ENCODE results near the gene EIF4E1B. TPM values are rescaled to one million over a fixed set of nuclear protein-coding genes. Genes with fewer than 3 reads are reported as not detected.

Gene EIF4E1B
- polyA plus RNA-seq, 4 donors, result 0.06 to 0.11 (median 0.07) TPM; not detected in 1

GRCh38 chr5:176603091-176603490, 27.4 kb upstream of the EIF4E1B start:
- DNase-seq (ENCODE audit: low read depth in 4 of 4, low spot score in 2 of 4), result no peak

GRCh38 chr5:176606032-176606431, 24.4 kb upstream of the EIF4E1B start:
- DNase-seq (ENCODE audit: low read depth in 4 of 4, low spot score in 2 of 4), result no peak

GRCh38 chr5:176606875-176607274, 23.6 kb upstream of the EIF4E1B start:
- no peak for DNase-seq (ENCODE audit: low read depth in 4 of 4, low spot score in 2 of 4)

GRCh38 chr5:176608142-176608705, 22.3 kb upstream of the EIF4E1B start:
- no peak for DNase-seq (ENCODE audit: low read depth in 4 of 4, low spot score in 2 of 4)

- no peak for DNase-seq (ENCODE audit: low read depth in 4 of 4, low spot score in 2 of 4)
These were observed 21.3 kb upstream of the EIF4E1B start for GRCh38 chr5:176608937-176609723.

GRCh38 chr5:176609724-176610434, 20.6 kb upstream of the EIF4E1B start, which contains the start of gene GPRIN1:
Gene GPRIN1, minus strand, starts transcription at chr5:176610156. Its CDS starts 10,322 bp downstream, at chr5:176599834.
- peak in 1 of 4 donors; percentile 31 for DNase-seq (ENCODE audit: low read depth in 4 of 4, low spot score in 2 of 4)

DNA sequence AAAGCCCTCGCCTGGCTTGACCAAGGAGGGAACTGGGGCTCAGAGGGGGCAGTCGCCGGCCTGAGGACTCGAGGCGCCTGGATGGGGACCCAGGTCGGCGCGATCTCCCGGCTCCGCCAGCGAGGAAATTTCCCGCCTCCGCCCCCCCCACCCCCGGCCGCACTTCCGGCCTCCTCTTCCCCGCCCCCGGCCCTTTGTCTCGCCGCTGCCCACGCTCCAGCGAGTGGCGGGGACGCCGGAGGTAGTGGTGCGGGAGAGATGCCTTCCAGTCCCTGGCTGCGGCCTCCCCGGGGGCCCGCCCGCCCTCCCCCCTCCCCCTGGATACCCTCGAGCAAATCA, 20.1 kb upstream of the EIF4E1B start:
- no peak for DNase-seq (ENCODE audit: low read depth in 4 of 4, low spot score in 2 of 4)

DNA sequence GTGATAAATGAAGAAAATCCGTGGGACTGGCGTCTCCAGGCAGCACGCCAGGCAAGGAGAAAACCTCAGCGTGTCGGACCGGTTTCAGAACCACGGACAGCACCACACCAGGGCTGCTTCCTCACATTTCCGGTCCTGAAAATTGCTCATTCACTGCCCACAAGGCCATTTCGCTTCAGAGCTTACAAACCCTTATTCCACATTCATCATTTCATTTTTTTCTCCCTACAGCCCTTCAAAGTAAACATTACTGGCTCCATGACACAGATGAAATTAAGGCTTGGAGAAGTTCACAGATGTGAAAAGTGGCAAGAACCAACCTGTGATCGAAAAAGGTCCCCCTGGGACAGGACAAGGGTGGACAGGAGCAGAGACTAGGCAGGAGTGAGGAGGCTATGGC, 19.0 kb upstream of the EIF4E1B start:
- peak in 3 of 4 donors; percentile 58 to 80 (median 62) for DNase-seq (ENCODE audit: low read depth in 4 of 4, low spot score in 2 of 4)

DNA sequence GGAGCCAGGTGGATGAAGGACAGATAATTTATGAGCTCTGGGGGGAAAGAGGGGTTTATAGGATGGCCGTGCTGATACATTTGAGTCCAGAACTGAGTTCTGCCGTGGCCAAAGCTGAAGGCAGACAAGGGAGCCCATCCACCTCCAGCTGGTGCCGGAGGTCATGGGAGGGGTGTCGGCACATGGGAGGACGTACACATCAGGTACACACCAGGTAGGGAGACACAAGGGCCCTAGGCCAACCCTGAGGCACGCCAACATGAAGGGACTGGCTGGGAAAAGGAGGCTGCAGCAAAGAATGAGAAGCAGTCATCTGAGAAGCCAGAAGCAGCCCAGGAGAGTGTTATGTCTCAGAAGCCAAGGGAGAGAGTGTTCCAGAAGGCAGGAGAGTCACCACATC, 18.5 kb upstream of the EIF4E1B start:
- DNase-seq (ENCODE audit: low read depth in 4 of 4, low spot score in 2 of 4), result no peak

- DNase-seq (ENCODE audit: low read depth in 4 of 4, low spot score in 2 of 4), result no peak
These were observed 17.6 kb upstream of the EIF4E1B start for GRCh38 chr5:176612855-176613254.

DNA sequence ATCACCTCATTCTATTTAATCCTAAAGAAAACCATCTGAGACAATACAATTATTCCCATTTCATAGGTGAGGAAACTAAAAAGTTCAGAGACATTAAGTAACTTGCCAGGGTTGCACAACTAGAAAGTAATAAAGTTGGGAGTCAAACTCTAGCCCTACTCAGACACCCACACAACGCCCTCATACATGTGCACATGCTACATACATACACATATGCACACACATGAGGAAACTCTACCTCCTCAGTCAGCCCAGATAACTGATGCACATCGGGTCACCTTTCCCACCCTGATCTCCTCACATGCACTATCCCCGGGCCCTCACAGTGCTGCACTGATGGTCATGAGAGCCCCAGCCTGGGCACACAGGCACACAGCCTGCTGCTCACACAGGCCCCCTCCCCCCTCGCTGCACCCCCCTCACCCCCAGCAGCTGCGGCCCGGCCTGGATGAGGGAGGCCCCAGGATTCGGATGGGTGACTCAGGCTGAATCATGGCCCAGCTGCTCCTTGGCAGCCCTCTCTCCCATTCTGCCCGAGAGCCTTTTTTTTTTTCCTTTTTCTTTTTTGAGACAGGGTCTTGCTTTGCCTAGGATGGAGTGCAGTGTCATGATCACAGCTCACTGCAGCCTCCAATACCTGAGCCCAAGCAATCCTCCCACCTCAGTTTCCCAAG, 15.5 kb upstream of the EIF4E1B start:
- no peak for DNase-seq (ENCODE audit: low read depth in 4 of 4, low spot score in 2 of 4)

GRCh38 chr5:176616511-176616910, 14.0 kb upstream of the EIF4E1B start:
- no peak for DNase-seq (ENCODE audit: low read depth in 4 of 4, low spot score in 2 of 4)

DNA sequence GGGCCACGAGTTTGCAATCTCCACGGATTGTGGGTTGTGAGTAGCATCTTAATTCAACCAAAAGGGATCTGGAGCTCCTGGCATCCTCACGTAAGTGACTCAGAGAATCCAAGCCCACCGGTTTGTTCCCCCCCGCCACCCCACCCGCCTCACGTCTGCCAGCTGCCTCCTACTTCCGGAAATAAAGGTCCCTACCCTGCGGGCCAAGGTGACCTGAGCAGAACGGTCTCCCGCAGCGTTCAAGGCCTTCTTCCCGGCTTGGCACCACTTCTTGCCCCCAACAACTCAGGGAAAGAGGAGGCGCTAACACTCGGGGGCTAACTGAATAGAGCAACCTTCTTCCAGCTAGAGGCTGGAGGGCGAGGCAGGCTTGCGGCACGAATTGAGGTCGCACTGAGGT, 11.7 kb upstream of the EIF4E1B start:
- no peak for DNase-seq (ENCODE audit: low read depth in 4 of 4, low spot score in 2 of 4)

DNA sequence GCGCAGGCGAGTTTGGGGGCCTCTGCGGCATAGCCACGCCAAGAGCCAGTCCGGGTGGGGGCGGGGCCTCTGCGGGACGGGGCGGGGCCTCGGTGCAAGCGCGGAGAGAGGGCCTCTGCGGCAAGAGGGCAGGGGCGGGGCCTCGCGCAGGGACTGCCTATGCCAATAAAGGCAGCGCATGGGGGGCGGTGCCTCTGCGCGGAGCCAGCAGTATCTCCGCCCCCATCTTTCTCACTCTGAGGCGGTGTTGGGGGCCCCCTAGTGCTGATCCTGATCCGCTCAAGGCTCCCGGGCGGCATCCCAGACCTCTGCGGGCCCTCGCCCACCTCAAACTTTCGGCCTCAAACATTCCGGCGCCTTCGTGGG, 11.3 kb upstream of the EIF4E1B start:
- DNase-seq (ENCODE audit: low read depth in 4 of 4, low spot score in 2 of 4), result peak in 2 of 4 donors; percentile 39 to 54

DNA sequence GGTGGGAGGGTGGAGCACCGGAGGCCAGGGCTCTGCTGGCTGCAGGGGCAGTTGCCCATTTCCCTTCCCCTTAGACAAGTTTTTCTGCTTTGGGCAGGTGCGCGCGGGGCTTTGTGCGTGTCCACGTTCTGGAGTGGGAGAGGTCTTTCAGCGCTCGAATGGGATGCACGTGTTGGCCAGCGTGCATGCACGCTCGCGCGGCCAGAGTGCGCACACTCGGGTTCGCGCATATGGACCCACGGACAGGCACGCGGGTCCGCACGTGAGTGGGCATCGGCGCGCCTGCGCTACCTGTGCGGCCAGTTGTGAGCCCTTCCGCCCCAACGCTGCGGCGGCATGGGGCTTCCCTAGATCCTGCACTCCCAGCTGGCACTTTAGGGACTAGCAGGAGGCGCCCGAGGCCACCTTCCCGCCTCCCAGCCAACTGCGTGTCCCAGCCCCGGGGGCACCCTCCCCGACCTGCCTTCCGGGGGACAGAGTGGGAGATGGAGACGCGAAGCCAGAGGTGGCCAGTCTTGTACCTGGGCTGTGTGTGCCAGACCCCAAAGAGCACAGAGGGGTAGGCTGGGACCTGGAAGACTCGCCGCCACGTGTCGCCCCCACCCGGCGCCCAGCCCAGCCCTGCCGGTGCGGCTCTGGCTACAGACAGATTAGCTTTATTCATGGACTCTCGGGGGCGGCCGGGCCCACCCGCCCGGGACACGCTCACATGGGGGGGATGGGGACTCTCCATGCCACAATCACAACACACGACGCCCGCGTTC, 10.7 kb upstream of the EIF4E1B start:
- no peak for DNase-seq (ENCODE audit: low read depth in 4 of 4, low spot score in 2 of 4)

- DNase-seq (ENCODE audit: low read depth in 4 of 4, low spot score in 2 of 4), result no peak
These were observed 10.0 kb upstream of the EIF4E1B start for GRCh38 chr5:176620333-176620981.

DNA sequence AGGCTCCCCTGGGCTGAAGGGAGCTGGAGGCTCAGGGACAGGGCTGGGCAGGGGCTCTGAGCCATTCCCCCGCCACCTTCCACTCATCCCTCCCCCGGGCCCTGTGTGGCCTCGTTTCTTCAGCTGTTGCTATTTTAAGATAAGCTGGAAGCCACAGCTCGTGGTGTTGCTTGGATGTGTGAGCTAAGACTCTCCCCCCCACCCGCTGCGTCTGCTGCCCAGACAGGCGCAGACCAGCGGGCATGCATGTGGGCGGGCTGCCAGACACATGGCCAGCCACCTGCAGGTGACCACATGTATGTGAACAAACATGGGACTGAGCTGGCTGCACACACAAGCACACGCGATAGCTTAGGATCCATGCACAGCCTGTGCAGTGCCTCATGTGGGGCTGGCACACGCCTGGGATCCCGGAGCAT, 8.8 kb upstream of the EIF4E1B start:
- no peak for DNase-seq (ENCODE audit: low read depth in 4 of 4, low spot score in 2 of 4)

DNA sequence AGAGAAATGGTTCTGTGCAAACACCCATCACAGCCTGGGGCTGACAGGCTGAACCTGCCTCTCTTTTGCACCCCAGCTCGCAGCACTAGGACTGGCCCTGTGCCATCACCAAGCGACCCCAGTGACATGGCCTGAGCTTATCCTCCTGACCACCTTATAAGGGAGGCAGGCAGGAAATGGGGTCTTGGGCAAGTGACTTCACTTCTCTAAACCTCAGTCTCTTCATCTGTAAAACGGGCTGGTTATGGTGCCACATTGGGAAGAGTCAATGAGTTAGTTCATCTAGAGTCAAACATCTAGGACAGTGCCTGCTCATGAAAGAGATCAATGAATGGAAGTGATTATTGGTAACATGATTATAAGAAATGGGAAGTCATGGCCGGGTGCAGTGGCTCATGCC, 6.3 kb upstream of the EIF4E1B start:
- no peak for DNase-seq (ENCODE audit: low read depth in 4 of 4, low spot score in 2 of 4)

- no peak for DNase-seq (ENCODE audit: low read depth in 4 of 4, low spot score in 2 of 4)
These were observed 5.5 kb upstream of the EIF4E1B start for GRCh38 chr5:176624938-176625337.

DNA sequence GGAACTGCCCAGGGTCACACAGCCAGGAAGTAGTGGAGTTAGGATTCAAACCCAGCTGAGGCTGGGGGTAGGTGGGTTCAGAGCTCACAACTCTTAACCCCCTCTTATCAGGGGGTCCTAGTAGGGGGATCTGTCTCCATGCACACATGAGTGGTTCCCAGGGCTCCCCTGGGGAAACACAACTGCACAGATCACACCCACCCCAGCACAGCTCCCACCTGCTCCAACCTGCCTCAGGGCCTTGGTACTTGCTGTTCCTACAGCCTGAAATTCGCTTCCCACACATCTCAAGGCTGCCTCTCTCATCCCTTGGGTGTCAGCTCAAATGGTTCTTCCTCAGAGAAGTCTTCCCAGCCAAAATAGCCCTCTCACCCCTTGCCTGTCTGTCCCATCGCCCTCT, 5.0 kb upstream of the EIF4E1B start:
- DNase-seq (ENCODE audit: low read depth in 4 of 4, low spot score in 2 of 4), result no peak
